T-helper 1 cell treated with Interleukin-12 subunit alpha and Interleukin-12 subunit beta and Interleukin-4 antibody, amounts not matched to agents 30 μg/mL and 1 μg/mL, for 36 hours (primary cell): Measurements from ENCODE around the gene DOHH.

ENCODE experiments used
- H3K27ac Mint-ChIP-seq: one replicate; pipeline ENCODE4 v1.8.0; 2021; ENCODE audit warnings: mild to moderate bottlenecking, mixed read lengths
- H3K27me3 Mint-ChIP-seq: one replicate; pipeline ENCODE4 v1.8.0; 2021; ENCODE audit warnings: low read depth, mixed read lengths
- H3K36me3 Mint-ChIP-seq: one replicate; pipeline ENCODE4 v1.8.0; 2021; ENCODE audit warnings: low read depth, mixed read lengths
- H3K4me1 Mint-ChIP-seq: one replicate; pipeline ENCODE4 v1.8.0; 2021; ENCODE audit warnings: low read depth, mixed read lengths
- H3K4me3 Mint-ChIP-seq: one replicate; pipeline ENCODE4 v1.8.0; 2021; ENCODE audit warnings: mild to moderate bottlenecking, moderate library complexity, mixed read lengths
- H3K9me3 Mint-ChIP-seq: one replicate; pipeline ENCODE4 v1.8.0; 2021; ENCODE audit warnings: mixed read lengths

DOHH gene, protein sequence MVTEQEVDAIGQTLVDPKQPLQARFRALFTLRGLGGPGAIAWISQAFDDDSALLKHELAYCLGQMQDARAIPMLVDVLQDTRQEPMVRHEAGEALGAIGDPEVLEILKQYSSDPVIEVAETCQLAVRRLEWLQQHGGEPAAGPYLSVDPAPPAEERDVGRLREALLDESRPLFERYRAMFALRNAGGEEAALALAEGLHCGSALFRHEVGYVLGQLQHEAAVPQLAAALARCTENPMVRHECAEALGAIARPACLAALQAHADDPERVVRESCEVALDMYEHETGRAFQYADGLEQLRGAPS

DNA sequence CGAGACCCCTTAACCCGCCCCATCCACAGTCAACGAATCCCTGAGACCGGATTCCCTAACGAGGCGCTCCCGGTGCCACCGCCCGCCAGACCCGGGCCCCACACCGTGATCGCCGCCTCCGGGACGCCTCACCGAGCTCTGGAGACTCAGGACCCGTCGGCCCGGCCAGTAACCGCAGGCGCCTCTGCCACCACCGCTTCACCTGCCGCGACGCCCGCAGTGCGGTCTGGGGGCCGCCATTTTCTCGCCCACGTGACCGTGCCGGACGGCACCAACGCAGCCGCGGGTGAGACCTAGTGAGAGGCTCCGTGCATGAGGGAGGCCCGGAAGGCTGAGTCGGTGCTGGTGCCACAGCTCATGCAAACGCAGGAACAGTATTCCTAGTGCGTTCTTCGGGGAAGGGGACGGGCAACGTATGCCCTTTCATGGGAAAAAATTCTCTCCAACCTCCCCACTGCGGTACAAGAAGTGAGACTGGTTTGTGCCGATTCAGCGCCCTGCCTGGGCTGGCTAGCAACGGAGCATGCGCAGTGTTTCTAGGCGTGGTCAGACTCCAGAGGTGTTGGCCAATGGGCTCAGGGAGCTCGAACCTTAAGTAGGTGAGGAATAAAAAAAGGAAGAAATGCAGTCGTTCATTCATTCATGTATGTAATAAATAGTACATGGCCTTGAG is at the start of gene DOHH:
Gene DOHH, minus strand, starts transcription at position 246 of the 673 bp plus-strand sequence. CDS start 3,860 bp downstream, outside the sequence.
- peaks cover 24% of the 10 kb centered on the region for H3K4me1 Mint-ChIP-seq

DNA sequence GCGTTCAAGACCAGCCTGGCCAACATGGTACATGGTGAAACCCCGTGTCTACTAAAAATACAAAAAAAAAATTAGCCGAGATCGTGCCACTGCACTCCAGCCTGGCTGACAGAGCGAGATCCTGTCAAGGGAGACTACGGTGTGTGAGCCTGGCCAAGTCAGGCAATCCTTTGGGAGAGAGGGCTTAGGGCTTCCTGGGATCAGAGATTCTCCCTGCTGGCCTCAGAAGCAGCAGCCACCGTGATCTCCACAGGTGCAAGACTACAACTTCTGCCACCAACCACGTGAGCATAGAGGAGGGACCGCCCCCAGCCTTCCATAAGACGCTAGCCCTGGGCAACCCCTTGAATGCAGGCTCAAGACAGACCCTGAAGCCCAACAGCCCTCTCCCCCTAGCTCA is 49.3 kb upstream of the DOHH start:
- peaks cover 18% of the 10 kb centered on the region for H3K4me1 Mint-ChIP-seq
- H3K36me3 Mint-ChIP-seq = peaks cover 13% of the 10 kb centered on the region
- no peak overlapping the region for H3K4me3 Mint-ChIP-seq
- no peaks in the 10 kb centered on the region for H3K9me3 Mint-ChIP-seq
- H3K27ac Mint-ChIP-seq = no peak overlapping the region
- H3K27me3 Mint-ChIP-seq = no peaks in the 10 kb centered on the region

More for the DNA sequence above, at the start of gene DOHH:
- H3K27me3 Mint-ChIP-seq = no peaks in the 10 kb centered on the region
- peak within 1 kb of the TSS; percentile 92 for H3K4me3 Mint-ChIP-seq
- peak within 1 kb of the TSS; percentile 96 for H3K27ac Mint-ChIP-seq
- H3K36me3 Mint-ChIP-seq = peaks cover 21% of the 10 kb centered on the region
- H3K9me3 Mint-ChIP-seq = no peaks in the 10 kb centered on the region

DNA sequence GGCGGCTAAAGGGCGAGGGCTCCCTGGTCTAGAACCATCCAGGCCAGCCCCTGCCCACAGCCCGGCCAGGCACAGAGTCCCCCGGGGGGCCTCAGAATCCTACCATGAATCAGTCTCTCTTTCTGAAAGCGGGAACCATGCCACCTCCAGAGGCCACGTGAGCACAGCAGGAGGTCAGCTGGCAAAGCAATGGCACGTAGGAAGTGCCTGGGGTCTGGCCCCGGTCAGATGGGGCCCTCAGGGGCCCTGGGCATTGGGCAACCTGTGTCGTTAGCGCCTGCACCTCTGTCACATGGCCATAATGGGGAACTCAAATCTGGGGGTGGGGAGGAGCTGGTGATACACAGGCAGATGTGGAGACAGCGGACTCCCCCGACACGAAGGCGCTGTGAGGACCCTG is 48.1 kb upstream of the DOHH start:
- peaks cover 11% of the 10 kb centered on the region for H3K4me1 Mint-ChIP-seq
- H3K9me3 Mint-ChIP-seq = no peaks in the 10 kb centered on the region
- no peak overlapping the region for H3K27ac Mint-ChIP-seq
- H3K36me3 Mint-ChIP-seq = peaks cover 9% of the 10 kb centered on the region
- no peak overlapping the region for H3K4me3 Mint-ChIP-seq
- no peaks in the 10 kb centered on the region for H3K27me3 Mint-ChIP-seq

DNA sequence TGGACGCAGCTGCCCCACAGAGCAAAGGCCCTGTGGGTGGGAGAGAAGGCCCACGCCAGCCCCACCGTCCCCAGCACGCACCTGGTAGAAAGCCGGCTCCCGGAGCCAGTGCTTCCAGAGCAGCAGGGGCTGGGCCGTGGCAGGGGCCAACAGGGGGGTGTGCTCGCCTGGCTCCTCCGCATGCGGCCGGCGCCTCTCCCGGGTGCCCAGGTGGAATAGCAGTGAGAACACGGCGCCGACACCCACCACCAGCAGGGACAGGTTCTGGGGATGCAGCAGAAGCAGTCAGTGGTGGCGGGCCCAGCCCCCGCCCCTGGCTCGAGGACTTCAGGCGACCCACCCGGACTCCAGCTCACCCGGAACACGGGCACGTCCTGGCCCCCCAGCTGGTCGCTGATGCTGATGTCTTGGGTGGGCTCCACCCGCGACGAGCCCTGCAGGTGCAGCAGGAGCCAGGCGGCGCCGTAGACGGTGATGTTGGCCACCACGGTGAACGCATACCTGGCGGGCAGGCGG is 47.4 kb upstream of the DOHH start:
- H3K9me3 Mint-ChIP-seq = no peaks in the 10 kb centered on the region
- H3K27me3 Mint-ChIP-seq = no peaks in the 10 kb centered on the region
- peaks cover 7% of the 10 kb centered on the region for H3K4me1 Mint-ChIP-seq
- no peak overlapping the region for H3K4me3 Mint-ChIP-seq
- H3K27ac Mint-ChIP-seq = no peak overlapping the region
- peaks cover 9% of the 10 kb centered on the region for H3K36me3 Mint-ChIP-seq

DNA sequence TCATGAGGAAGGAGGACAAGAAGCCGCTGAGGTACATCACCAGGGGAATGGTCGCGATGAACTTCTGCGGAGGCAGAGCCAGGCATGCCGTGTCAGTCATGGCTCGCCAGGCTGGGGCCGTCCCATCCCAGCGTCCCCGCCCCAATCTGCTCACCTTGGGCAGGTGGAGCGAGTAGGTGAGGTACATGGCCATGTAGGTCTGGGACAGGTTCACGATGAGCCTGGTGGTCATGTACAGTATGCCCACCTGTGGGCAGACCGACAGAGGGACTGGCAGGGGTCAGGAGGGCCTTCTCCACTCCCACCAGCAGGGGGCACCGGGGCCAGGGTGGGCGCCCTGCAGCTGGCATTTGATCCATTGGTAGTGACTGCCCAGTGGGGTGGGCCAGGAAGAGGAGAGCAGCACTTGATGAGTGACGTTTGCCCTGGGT is 46.8 kb upstream of the DOHH start:
- Mint-ChIP-seq H3K4me1 (peaks cover 6% of the 10 kb centered on the region), H3K9me3 (no peaks in the 10 kb centered on the region), H3K27ac (no peak overlapping the region), H3K36me3 (peaks cover 9% of the 10 kb centered on the region), H3K27me3 (no peaks in the 10 kb centered on the region), H3K4me3 (no peak overlapping the region)

DNA sequence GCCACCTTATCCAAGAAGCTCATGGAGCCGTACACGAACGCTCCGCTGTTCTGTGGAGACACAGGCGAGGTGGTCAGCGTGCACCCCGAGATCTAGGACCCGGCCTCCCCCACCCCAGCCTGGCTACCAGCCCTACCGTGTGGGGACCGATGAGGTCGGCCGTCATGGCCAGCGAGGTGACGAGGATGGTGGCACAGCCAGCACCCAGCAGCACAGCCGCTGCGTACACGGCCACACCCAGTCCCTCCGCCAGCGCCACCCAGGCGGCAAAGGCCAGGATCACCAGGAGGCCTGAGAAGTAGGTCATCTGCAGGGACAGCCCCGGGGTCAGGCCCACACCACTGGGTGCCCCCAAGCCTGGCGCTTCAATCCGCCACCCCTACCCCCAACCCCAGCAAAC is 45.6 kb upstream of the DOHH start:
- Mint-ChIP-seq H3K27ac (no peak overlapping the region), H3K36me3 (peaks cover 9% of the 10 kb centered on the region), H3K4me1 (peaks cover 6% of the 10 kb centered on the region), H3K9me3 (no peaks in the 10 kb centered on the region), H3K27me3 (no peaks in the 10 kb centered on the region), H3K4me3 (no peak overlapping the region)

DNA sequence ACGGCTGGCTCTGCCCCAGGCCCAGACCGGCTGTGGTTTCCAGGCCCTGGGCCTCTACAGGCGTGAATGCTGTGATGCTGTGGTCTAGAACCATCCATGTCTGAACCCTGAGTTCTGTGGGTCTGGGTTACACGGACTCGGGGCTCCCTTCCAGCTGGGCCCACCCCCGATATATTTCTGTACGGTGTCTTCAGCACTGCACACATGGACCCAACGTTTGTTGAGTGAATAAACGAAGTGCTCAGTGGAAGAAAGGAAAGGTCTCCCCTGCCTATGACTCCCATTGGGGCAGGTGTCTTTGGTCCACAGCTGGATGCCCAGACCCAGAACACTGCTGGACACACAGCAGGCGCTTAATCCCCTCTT is 45.2 kb upstream of the DOHH start:
- peaks cover 9% of the 10 kb centered on the region for H3K36me3 Mint-ChIP-seq
- no peaks in the 10 kb centered on the region for H3K27me3 Mint-ChIP-seq
- no peak overlapping the region for H3K4me3 Mint-ChIP-seq
- peaks cover 6% of the 10 kb centered on the region for H3K4me1 Mint-ChIP-seq
- peak overlapping the region; percentile 52 for H3K27ac Mint-ChIP-seq
- H3K9me3 Mint-ChIP-seq = no peaks in the 10 kb centered on the region

DNA sequence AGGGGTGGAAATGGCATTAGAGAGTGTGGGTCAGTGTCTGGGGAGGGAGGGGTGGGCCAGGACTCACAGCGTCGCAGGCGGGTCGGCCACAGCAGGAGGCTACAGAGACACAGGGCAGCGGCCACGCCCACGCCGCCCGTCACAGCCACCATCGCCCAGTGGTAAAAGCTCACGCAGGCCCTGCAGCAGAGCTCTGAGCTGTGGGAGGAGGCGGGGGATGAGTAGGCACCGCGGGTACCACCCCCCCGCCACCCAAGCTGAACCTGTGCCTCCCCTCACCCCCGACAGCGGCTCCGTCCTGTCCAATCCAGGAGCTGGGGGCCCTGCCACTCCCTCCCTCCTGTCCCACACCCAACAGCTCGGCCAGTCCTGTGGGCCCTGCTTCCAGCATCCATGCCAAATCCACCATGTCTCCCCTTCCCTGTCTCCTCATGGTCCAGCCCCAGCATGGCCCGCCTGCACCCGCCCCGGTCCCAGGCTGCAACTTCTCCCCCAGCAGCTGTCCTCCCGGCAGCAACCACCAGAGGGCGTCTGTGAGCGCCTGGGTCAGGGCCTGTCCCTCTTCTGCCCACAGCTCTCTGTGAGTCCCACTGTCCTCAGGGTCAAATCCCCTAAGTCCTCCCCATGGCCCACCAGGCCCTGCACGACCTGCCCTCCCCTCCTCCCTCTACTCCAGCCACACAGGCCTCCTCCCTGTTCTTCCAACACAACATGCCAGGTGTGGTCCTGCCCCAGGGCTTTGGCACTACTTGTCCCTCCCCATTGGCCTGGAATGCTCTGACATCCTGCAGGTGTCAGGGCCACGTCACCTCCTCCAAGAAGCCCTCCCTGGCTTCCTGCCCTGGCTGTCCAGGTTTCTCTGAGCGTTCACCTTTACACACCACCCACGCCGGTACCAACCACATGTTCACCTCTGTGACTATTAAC is 44.5 kb upstream of the DOHH start:
- Mint-ChIP-seq H3K27me3 (no peaks in the 10 kb centered on the region), H3K9me3 (no peaks in the 10 kb centered on the region), H3K36me3 (peaks cover 10% of the 10 kb centered on the region), H3K4me3 (no peak overlapping the region), H3K4me1 (peaks cover 6% of the 10 kb centered on the region), H3K27ac (peak overlapping the region; percentile 52)

DNA sequence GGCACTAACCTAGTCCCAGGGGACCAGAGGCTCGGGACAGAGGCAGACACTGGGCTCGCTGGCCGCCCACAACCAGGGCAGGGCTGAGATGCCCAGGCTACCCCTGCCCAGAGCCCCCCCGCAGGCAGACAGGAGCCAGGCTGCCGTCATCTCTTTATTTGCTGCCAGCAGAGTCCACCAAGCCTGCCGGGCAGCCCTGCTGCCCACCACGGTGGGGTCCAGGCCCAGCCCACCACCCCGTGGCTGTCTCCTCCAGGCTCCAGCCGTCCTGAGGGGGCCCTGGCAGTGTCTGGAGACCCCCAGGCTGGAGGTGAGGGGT is 43.5 kb upstream of the DOHH start:
- H3K27ac Mint-ChIP-seq = no peak overlapping the region
- H3K4me1 Mint-ChIP-seq = peaks cover 6% of the 10 kb centered on the region
- H3K27me3 Mint-ChIP-seq = no peaks in the 10 kb centered on the region
- H3K4me3 Mint-ChIP-seq = no peak overlapping the region
- no peaks in the 10 kb centered on the region for H3K9me3 Mint-ChIP-seq
- peaks cover 17% of the 10 kb centered on the region for H3K36me3 Mint-ChIP-seq

DNA sequence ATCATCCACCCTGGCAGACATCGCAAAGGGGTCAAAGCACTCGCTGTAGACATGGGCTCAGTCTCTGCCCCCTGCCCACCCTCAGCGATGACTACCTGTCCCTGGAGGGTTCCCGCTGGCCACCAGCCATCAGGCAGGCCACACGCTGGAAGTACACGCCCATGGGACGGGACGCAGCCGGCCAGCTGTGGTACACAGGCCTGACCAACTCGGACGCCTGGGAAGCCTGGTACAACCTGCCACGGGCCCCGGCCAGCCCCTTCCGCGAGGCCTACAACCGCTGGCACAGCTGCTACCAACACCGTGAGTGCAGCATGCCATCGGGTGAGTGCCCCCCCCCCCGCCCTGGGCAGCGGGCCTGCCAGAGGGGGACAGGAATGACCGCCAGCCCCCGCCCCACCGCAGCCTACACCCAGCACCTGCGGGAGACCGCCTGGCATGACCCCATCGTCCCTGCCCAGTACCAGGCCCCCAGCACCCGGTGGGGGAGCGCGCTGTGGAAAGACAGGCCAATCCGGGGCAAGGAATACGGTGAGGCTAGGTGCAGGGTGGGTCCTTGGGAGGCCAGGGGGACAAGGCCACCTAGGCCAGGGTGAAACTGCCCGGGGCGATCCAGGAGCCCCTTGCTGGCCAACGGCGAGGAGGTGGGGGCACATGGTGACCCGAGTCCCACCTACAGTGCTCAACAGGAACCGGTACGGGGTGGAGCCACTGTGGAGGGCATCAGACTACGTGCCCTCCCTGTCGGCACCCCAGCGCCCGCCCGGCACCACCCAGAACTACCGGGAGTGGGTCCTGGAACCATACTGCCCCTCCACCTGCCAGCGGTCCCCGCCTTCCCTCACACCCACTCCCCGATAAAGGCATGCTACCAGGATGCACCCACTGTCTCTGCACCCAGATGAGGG is 42.9 kb upstream of the DOHH start:
- Mint-ChIP-seq H3K27me3 (no peaks in the 10 kb centered on the region), H3K36me3 (peaks cover 20% of the 10 kb centered on the region), H3K4me1 (peaks cover 6% of the 10 kb centered on the region), H3K9me3 (no peaks in the 10 kb centered on the region), H3K4me3 (no peak overlapping the region), H3K27ac (no peak overlapping the region)

DNA sequence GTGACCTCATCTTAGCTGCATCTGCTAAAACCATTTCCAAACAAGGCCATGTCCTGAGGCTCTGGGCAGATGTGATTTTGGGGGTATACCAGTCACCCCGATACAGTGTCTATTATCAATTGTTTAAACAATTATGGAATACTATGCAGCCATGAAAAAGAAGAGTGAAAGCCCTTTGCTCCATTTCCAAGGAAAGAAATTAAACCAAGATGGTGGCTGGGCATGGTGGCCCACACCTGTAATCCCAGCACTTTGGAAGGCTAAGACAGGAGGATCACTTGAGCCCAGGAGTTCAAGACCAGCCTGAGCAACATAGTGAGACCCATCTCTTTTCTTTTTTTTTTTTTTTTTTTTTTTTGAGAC is 39.3 kb upstream of the DOHH start:
- Mint-ChIP-seq H3K4me3 (no peak overlapping the region), H3K27ac (no peak overlapping the region), H3K9me3 (no peaks in the 10 kb centered on the region), H3K27me3 (no peaks in the 10 kb centered on the region), H3K4me1 (no peaks in the 10 kb centered on the region), H3K36me3 (peaks cover 15% of the 10 kb centered on the region)

DNA sequence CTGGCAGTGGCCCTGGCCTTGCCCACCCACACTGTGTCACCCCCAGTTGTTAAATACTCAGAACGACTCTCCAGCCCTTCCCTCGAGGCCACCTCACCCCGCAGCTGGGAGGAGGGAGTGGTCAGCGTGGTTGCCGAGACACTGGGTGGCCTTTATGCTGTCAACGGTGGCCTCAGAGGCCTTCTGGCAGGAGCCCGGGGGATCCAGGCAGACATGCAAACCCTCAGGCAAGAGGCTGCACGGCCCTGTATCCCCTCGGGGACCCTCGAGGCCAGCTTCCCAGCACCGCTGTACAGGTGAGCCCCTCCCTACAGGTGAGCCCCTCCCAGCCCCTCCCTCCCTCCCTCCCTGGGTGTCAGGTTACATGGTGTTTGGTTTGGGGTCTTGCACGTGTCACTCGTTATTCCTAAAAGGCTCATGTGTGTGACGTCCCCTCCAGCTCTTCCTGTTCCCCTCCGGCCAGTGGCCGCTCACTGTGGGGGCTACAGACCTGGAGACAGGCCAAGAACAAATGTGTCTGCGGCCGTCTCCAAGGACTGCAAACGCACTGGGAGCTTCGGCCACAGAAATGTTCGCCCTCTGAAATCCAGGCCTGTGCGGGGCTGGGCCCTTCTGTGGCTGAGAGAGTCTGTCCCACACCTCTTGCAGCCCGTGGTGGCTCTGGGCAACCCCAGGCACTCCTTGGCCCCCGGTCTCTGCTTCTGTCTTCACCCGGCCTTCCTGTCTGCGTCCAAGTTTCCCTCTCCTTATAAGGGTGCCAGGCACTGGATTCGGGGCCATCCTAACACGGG is 38.7 kb upstream of the DOHH start, which contains the start of gene TEKTIP1:
Gene TEKTIP1, plus strand, starts transcription at position 210 of the 791 bp plus-strand sequence. Its CDS starts 4 bp downstream, at position 214.
- H3K4me1 Mint-ChIP-seq = no peaks in the 10 kb centered on the region
- peaks cover 18% of the 10 kb centered on the region for H3K36me3 Mint-ChIP-seq
- H3K27ac Mint-ChIP-seq = no peak within 1 kb of the TSS
- no peaks in the 10 kb centered on the region for H3K27me3 Mint-ChIP-seq
- no peaks in the 10 kb centered on the region for H3K9me3 Mint-ChIP-seq
- H3K4me3 Mint-ChIP-seq = no peak within 1 kb of the TSS

DNA sequence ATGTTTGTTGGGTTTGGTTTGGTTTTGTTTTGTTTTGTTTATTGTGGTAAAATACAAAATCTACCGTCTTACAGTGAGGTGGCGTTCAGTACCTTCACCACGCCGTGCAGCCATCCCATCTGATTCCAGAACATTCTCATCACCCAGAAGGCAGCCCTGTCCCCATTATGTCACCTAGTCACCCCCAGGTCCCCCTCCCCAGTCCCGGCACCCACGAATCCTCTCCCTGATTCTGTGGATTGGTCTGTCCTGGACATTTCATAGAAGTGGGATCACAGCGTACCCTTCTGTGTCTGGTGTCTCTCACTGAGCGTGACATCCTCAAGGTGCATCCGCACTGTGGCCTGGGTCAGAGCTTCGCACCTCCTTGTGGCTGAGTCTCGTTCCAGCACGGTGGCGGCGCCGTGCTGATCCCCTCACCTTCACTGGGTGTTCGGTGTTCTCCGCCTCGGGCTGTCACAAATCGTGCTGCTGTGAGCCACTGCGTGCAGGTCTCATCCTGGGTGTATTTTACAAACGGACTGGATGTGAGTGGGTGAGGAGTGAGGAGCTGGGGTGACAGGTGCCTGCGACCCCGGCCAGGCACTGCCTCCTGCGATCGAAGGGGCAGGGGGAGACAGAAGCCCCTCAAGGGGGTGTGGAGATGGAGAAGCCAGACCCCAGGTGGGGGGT is 37.9 kb upstream of the DOHH start:
- Mint-ChIP-seq H3K27ac (no peak overlapping the region), H3K36me3 (peaks cover 23% of the 10 kb centered on the region), H3K4me1 (no peaks in the 10 kb centered on the region), H3K27me3 (no peaks in the 10 kb centered on the region), H3K4me3 (no peak overlapping the region), H3K9me3 (no peaks in the 10 kb centered on the region)
